GM11168 (cell line): ENCODE measurements around the gene GPR107.
"Not testable (repeated sequence)": the region's sequence is repeated elsewhere in the genome, so short reads cannot be mapped to it uniquely, and the experiment has no call there.

ENCODE experiments used
- in situ Hi-C: fragments of 300-500 bp; cut with MboI; formaldehyde crosslinking; loops from one replicate; pipeline ENCODE4 v1.12.0; 2022; ENCODE audit warnings: low sequenced_read_pairs; ENCODE audit not compliant: unreplicated experiment

Gene GPR107

DNA sequence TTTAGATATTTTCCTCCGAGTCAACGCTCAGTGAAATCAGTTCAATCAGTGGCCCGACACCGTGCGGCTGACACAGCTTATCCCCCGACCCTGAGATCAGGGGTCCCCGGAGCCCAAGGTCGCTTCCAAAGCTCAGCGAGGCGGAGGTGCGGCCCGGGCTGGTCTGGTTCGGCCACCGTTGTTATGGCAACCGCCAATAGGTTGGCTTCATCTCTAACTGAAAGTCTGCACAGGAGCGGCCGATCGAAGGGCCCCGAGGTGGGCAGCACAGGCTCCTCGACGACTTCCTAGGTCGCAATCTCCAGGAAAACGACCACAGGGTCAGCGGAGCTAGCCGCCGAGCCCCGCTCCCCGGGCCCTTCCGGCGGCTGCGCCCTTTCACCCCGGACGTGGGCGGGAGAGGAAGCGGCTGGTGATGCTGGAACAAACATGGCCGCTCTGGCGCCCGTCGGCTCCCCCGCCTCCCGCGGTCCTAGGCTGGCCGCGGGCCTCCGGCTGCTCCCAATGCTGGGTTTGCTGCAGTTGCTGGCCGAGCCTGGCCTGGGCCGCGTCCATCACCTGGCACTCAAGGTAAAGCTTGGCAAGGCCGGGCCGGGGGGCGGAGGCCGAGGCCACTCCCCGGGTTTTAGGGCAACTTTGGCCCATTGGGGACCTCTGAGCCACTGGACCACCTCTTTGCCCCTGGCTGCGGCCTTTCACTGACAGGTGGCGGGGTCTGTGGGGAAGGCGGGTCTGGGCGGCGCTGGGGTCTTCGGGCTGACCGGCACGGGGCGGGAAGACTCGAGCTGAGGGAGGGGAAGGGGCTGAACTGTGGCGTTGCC is at the start of gene GPR107:
Gene GPR107, plus strand, starts transcription at position 403 of the 821 bp plus-strand sequence. Its CDS starts 27 bp downstream, at position 430.
- in situ Hi-C loops, result no loop called here

GRCh38 chr9:130003943-130004552 is 49.7 kb upstream of the GPR107 start:
- in situ Hi-C loops, result no loop called here

GRCh38 chr9:130006952-130007351 is 46.8 kb upstream of the GPR107 start:
- in situ Hi-C loops, result not testable (repeated sequence)

- in situ Hi-C loops, result no loop called here
Observed at GRCh38 chr9:130008538-130008937, 45.2 kb upstream of the GPR107 start.

GRCh38 chr9:130009546-130009945 is 44.2 kb upstream of the GPR107 start:
- in situ Hi-C loops, result not testable (repeated sequence)

DNA sequence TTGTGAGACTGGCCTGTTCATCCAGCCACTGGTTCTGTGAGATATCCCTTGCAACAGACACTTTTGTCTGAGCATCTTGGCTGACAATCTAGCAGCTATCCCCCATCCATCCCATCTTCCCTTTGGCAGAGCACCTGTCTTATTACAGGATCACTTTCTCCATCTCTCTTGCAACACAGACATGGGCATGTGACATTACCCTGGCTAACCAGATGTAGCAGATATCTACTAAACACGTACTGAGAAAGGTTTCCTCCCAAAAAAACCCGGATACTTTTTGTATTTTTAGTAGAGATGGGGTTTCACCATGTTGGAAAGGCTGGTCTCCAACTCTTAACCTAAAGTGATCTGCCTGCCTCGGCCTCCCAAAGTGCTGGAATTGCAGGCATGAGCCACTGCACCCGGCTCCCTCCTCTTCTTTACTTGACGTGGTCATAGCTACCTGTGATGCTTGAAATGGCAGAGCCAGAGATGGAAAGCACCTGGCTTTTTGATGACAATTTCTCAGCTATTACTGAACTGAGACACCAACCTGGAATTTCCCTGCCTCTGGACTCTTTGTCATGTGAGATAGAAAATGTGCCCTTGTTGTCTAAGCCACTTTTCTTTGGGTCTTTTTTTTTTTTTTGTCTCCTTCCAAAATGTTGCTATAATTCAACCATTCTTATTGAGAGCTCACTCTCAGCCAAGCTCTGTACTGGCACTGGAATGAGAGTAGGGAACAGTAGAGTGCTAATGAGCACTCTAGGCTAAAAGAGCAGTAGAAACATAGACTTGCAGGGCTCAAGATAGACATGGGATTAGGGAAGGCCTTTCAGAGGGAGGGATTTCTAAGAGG is 43.3 kb upstream of the GPR107 start:
- in situ Hi-C loops, result no loop called here

- in situ Hi-C loops, result no loop called here
Observed at GRCh38 chr9:130013326-130013725, 40.4 kb upstream of the GPR107 start.

DNA sequence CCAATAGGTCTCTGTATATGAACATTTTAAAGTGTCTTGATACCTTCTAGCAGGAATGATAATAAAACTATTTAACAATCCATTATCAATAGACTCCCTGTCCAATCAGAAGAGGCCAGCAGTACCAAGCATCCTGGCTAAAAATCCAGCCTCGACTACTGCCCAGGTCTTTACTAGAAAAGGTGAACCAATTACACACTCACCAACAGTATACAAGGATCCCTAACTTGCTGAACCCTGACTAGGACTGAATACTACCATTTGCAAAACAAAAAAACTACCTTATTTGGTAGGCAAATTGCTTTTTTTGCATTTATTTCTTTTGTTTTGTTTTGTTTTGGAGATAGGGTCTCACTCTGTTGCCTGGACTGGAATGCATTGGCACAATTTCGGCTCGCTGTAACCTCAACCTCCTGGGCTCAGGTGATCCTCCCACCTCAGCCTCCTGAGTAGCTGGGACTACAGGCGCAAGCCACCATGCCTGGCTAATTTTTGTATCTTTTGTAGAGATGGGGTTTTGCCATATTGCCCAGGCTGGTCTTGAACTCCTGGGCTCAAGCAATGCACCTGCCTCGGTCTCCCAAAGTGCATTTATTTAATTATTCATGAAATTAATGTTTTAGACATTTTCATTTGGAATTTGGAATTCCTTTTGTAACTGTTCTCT is 38.2 kb upstream of the GPR107 start:
- in situ Hi-C loops, result no loop called here

GRCh38 chr9:130017076-130017475 is 36.6 kb upstream of the GPR107 start:
- in situ Hi-C loops, result no loop called here

GRCh38 chr9:130017510-130017909 is 36.2 kb upstream of the GPR107 start:
- in situ Hi-C loops, result not testable (repeated sequence)

GRCh38 chr9:130018265-130018664 is 35.4 kb upstream of the GPR107 start:
- in situ Hi-C loops, result no loop called here

DNA sequence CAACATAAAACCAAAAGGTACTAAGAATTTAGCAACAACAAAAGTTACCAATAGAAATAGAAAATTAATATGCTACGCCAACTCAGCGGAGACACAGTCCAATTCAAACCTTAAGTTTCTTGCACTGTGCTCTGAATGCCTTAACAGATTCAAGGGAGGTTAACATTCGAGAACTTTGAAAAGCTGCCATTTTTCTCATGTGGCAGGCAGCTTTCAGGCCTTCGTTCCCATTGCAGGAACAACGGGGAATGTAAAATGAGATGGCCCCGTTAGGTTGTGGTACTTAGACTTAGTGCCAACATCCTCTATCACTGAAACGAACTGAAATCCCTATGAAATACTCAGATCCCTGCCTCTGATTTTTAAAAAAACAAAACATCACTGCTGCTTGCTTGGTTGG is 33.1 kb upstream of the GPR107 start:
- in situ Hi-C loops, result no loop called here

DNA sequence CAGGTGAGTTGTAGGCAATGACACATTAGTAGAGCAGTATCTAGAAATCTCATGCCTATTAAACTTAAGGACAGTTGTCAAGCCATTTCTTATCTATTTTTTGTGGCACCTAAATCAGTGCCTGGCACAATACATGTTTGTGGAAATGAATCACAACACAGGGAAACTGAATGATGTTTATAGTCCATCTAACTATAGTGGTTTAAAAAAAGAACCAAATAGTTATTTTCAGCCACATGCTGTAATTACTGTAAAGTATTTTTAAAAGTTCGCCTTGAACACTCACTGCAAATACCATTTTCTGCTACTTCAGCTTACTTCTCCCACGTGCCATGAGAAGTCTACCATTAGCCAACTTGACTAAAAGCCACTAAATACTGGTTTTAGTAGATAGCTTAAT is 32.6 kb upstream of the GPR107 start:
- in situ Hi-C loops, result no loop called here

GRCh38 chr9:130021842-130022241 is 31.9 kb upstream of the GPR107 start:
- in situ Hi-C loops, result not testable (repeated sequence)

DNA sequence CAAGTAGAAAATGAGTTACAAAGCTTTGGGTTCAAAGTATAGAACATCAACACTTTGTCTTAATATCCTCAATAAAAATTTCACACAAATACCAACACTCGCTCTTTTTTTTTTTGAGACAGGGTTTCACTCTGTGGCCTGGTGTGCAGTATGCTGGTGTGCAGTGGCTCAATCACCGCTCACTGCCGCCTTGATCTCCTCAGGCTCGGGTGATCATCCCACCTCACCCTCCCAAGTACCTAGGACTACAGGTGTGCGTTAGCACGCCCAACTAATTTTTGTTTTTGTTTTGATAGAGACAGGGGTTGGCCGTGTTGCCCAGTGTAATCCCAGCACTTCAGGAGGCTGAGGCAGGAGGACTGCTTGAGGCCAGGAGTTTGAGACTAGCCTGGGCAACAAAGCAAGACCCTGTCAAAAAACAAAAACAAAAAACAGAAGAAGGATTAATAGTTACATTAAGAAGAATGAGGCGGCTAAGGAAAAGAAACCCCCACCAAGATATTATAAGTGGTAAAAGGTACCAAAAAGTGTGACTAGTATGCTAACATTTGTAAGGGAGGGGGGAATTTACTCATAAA is 31.1 kb upstream of the GPR107 start:
- in situ Hi-C loops, result no loop called here

DNA sequence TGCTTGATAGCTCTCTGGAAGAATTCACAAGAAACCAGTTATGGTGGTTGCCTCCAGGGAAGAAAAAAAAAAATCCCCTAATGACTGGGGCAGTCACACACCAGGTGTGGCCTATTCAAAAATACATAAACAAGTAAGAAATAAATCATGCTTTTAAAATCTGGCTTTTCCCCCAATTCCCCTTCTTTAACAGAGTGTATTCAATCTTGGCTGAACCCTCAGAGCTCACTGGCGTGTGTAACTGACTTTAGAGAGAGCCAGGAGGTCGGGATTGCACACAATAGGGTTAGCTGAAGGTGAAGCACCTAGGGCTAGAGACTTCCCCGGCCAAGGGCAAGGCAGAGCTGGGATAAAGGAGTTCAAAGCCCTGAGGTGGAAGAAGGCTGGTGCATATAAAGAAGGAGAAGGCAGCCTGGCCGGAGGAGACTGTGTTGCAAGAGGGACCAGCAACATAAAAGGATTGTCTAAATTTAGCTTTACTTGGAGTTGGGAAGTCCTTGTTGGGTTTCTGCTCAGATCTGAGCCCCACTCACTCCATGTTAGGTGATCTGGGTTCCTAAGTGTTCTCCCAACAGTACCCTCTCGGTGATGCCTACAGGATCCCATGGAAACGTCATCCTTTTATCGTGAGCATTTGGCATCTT is 30.4 kb upstream of the GPR107 start:
- in situ Hi-C loops, result no loop called here

- in situ Hi-C loops, result no loop called here
Observed at GRCh38 chr9:130023994-130024596, 29.6 kb upstream of the GPR107 start.

- in situ Hi-C loops, result no loop called here
Observed at GRCh38 chr9:130024597-130024994, 29.1 kb upstream of the GPR107 start.
